ENCODE measurements around the gene MDC1.

DNA sequence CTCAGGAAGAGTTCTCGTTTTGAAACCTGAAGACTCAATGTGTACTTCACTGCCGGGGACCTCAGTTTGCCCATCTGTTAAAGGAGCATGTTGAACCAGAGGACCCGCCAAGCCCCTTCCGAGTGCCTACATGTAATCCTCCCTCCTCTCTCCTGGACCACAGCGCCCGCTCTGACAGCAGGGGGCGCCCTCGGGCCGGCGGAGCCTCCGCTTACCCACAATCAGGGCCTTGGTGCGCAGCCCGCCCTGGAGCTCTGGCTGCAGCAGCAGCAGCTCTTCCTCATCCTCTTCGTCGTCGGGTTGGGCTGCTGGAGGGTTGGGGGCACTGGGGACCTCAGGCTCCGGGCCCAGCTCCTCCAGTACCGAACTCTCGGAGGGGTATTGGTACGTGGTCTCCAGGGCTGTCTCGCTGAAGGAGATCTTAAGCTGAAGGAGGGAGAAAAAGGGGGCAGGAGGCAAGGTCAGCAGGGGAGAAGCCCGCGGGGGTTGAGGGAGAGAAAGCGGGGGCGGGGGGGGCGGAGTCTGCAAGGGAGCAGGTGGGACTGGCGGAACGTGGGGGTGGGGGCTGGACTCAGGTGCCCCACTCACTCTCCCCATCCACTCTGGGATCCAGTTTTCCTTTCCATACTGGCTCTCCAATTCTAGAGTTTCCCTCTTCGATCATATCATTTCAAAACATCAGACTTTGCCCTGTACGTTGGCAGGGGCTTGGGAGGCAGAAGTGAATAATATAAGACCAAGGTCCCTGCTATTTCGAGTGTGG is 37.9 kb downstream of the MDC1 start:
- TF ChIP-seq POLR2A (IDR thresholded peaks at IDR 0.05) (no peak), POLR2AphosphoS5 (IDR thresholded peaks at IDR 0.05) (peak in 2 of 3 donors; percentile 50 to 67)
- TF ChIP-seq, protein P1, sequence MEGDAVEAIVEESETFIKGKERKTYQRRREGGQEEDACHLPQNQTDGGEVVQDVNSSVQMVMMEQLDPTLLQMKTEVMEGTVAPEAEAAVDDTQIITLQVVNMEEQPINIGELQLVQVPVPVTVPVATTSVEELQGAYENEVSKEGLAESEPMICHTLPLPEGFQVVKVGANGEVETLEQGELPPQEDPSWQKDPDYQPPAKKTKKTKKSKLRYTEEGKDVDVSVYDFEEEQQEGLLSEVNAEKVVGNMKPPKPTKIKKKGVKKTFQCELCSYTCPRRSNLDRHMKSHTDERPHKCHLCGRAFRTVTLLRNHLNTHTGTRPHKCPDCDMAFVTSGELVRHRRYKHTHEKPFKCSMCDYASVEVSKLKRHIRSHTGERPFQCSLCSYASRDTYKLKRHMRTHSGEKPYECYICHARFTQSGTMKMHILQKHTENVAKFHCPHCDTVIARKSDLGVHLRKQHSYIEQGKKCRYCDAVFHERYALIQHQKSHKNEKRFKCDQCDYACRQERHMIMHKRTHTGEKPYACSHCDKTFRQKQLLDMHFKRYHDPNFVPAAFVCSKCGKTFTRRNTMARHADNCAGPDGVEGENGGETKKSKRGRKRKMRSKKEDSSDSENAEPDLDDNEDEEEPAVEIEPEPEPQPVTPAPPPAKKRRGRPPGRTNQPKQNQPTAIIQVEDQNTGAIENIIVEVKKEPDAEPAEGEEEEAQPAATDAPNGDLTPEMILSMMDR (IDR thresholded peaks at IDR 0.05) = peak; percentile 93 to 96
